Neural cell (in vitro differentiated cells): ENCODE results near the gene ESR2.

Experiments
- CTCF ChIP-seq: fragments of 450-650 bp; IDR thresholded peaks from 2 replicates; pipeline ENCODE4 v1.5.1; 2014; ENCODE audit warnings: antibody characterized with exemption, mild to moderate bottlenecking, moderate library complexity; ENCODE audit not compliant: poor library complexity, severe bottlenecking
- RAD21 ChIP-seq: fragments of 450-650 bp; conservative IDR thresholded peaks from 2 replicates; pipeline ENCODE4 v1.6.1; 2014; ENCODE audit warnings: antibody characterized with exemption, mild to moderate bottlenecking, moderate library complexity
- TAF1 ChIP-seq: IDR thresholded peaks from 2 replicates; pipeline ENCODE4 v1.6.1; 2012; ENCODE audit warnings: low read depth

- no peak for TF ChIP-seq TAF1
- no peak for TF ChIP-seq RAD21
- TF ChIP-seq CTCF, result no peak
Observed at GRCh38 chr14:64119500-64119899, 174.7 kb downstream of the ESR2 start.
